Measurements from ENCODE around the gene NFIB. TPM values are rescaled to one million over a fixed set of nuclear protein-coding genes. Genes with fewer than 3 reads are reported as not detected.

Gene NFIB
- total and polyA plus RNA-seq, 2 of the 13 experiments (the other 11 are each of a cell fraction or from before 2014, with no cell fraction given), result 0.98 to 4.6 TPM

- TF ChIP-seq KLF12 (CRISPR knock-in tag; IDR thresholded peaks at IDR 0.05; ENCODE audit: borderline replicate concordance) (no peak), CBX5 (CRISPR knock-in tag; IDR thresholded peaks at IDR 0.05; ENCODE audit: borderline replicate concordance) (no peak), MTA3 (CRISPR knock-in tag; IDR thresholded peaks at IDR 0.05) (no peak), ZNF619 (CRISPR knock-in tag; IDR thresholded peaks at IDR 0.05) (no peak), RBFOX2 (IDR thresholded peaks at IDR 0.05; ENCODE audit: low read depth, low read length) (no peak), ZEB1 (IDR thresholded peaks at IDR 0.05; ENCODE audit: insufficient replicate concordance, low read depth) (no peak), ZBTB7A (CRISPR knock-in tag; IDR thresholded peaks at IDR 0.05) (no peak)
Measured at GRCh38 chr9:14212077-14212476, 101.9 kb downstream of the NFIB start (continued).

GRCh38 chr9:14211564-14211963 lies 102.4 kb downstream of the NFIB start:
- no peak for ATAC-seq
- no peaks in the 10 kb centered on the region for H3K79me2 ChIP-seq (ENCODE audit: insufficient read depth, low read length)
- ChIA-PET POLR2A (no interaction called here), CTCF (ENCODE audit: low intra/inter-chr PET ratio, low total read pairs) (no interaction called here)
- no peaks in the 10 kb centered on the region for H4K20me1 ChIP-seq (ENCODE audit: insufficient read depth, low read length)
- no peaks in the 10 kb centered on the region for H3K9me3 ChIP-seq (ENCODE audit: low read length)
- H3K9ac ChIP-seq (ENCODE audit: insufficient read depth, low read depth, low read length), result no peak overlapping the region
- no peak for FAIRE-seq
- intact Hi-C loops (cut with micrococcal nuclease; ENCODE audit: unreplicated experiment) (no loop called here), in situ Hi-C loops (cut with HindIII; ENCODE audit: extremely low pct_ligation_motif_present, low pct_unique_long_range_greater_than_20kb) (no loop called here)
- WGBS (ENCODE audit: low lambda C conversion rate), result 42% methylated on average over 4 of the region's 6 CpGs
- no peak overlapping the region for H3K4me2 ChIP-seq (ENCODE audit: low read depth, low read length)
- H3K4me3 ChIP-seq (replicated peaks in 1 of 3; ENCODE audit: insufficient read depth in 1 of 3, low read depth in 2 of 3, low read length in 3 of 3), result no peak overlapping the region
- no peak for TF ChIP-seq ZNF10 (CRISPR knock-in tag; IDR thresholded peaks at IDR 0.05; ENCODE audit: borderline replicate concordance, low read depth)
- TF ChIP-seq ZNF512 (CRISPR knock-in tag; IDR thresholded peaks at IDR 0.05), result no peak
- no peak for TF ChIP-seq SMARCC2 (IDR thresholded peaks at IDR 0.05)
- no peak for TF ChIP-seq ZBTB40 (IDR thresholded peaks at IDR 0.05)
- no peak for TF ChIP-seq ZBTB40 (CRISPR knock-in tag; IDR thresholded peaks at IDR 0.05)
- no peak for TF ChIP-seq ZNF441 (CRISPR knock-in tag; IDR thresholded peaks at IDR 0.05; ENCODE audit: borderline replicate concordance)
- TF ChIP-seq PHF21A (CRISPR knock-in tag; IDR thresholded peaks at IDR 0.05), result no peak
- no peak for DNase-seq (ENCODE audit: low spot score)
- peaks cover 24% of the 10 kb centered on the region for H3K4me1 ChIP-seq (ENCODE audit: insufficient read depth, low read length)
- H2AFZ ChIP-seq (ENCODE audit: low read length), result no peak overlapping the region
- H3K36me3 ChIP-seq (replicated peaks in 1 of 2; ENCODE audit: control insufficient read depth in 1 of 2, insufficient read depth in 2 of 2, low read length in 2 of 2), result no peaks in the 10 kb centered on the region
- BruUV-seq (replicated peaks), result no TSS peak
- no peaks in the 10 kb centered on the region for H3K27me3 ChIP-seq (ENCODE audit: control insufficient read depth in 1 of 2, insufficient read depth in 2 of 2, low read length in 2 of 2)
- H3K27ac ChIP-seq (ENCODE audit: extremely low read length, insufficient read depth, low read length), result no peak overlapping the region

Measured in HepG2 (cell line).